HG03159 (cell line): ENCODE data around the gene DRG1.
"Not testable (repeated sequence)": the region's sequence is repeated elsewhere in the genome, so short reads cannot be mapped to it uniquely, and the experiment has no call there.

ENCODE experiments used
- ATAC-seq: cut with Tn5 transposase; IDR thresholded peaks from one replicate; pipeline ENCODE4 v1.9.1; 2021; ENCODE audit warnings: mild to moderate bottlenecking, moderate library complexity; ENCODE audit not compliant: unreplicated experiment

Gene DRG1

GRCh38 chr22:31442768-31443489 is 43.5 kb downstream of the DRG1 start:
- ATAC-seq: no peak

- ATAC-seq: no peak
These were observed 44.1 kb downstream of the DRG1 start for GRCh38 chr22:31443516-31443915.

GRCh38 chr22:31445642-31446041 is 46.2 kb downstream of the DRG1 start:
- no peak for ATAC-seq

GRCh38 chr22:31446208-31446607 is 46.8 kb downstream of the DRG1 start:
- no peak for ATAC-seq

GRCh38 chr22:31446767-31447166 is 47.4 kb downstream of the DRG1 start:
- ATAC-seq: no peak

- no peak for ATAC-seq
These were observed 47.9 kb downstream of the DRG1 start for GRCh38 chr22:31447337-31447736.

- no peak for ATAC-seq
These were observed 49.0 kb downstream of the DRG1 start for GRCh38 chr22:31448382-31448781.

GRCh38 chr22:31449506-31449905 is 50.1 kb downstream of the DRG1 start:
- ATAC-seq: no peak

GRCh38 chr22:31451709-31452571 is 52.5 kb downstream of the DRG1 start:
- no peak for ATAC-seq

- ATAC-seq: no peak
These were observed 62.3 kb downstream of the DRG1 start for GRCh38 chr22:31461699-31462098.

- no peak for ATAC-seq
These were observed 65.9 kb downstream of the DRG1 start for GRCh38 chr22:31465307-31465706.

- ATAC-seq: no peak
These were observed 75.3 kb downstream of the DRG1 start for GRCh38 chr22:31474743-31475142.

GRCh38 chr22:31475800-31476199 is 76.4 kb downstream of the DRG1 start:
- ATAC-seq: no peak

GRCh38 chr22:31477329-31477728 is 77.9 kb downstream of the DRG1 start:
- ATAC-seq: peak; percentile 58

- no peak for ATAC-seq
These were observed 81.7 kb downstream of the DRG1 start for GRCh38 chr22:31481129-31481528.

- not testable (repeated sequence) for ATAC-seq
These were observed 83.1 kb downstream of the DRG1 start for GRCh38 chr22:31482470-31482869.
